ENCODE data around the gene MIER3. TPM values are rescaled to one million over a fixed set of nuclear protein-coding genes. Genes with fewer than 3 reads are reported as not detected.

The MIER3 gene, protein sequence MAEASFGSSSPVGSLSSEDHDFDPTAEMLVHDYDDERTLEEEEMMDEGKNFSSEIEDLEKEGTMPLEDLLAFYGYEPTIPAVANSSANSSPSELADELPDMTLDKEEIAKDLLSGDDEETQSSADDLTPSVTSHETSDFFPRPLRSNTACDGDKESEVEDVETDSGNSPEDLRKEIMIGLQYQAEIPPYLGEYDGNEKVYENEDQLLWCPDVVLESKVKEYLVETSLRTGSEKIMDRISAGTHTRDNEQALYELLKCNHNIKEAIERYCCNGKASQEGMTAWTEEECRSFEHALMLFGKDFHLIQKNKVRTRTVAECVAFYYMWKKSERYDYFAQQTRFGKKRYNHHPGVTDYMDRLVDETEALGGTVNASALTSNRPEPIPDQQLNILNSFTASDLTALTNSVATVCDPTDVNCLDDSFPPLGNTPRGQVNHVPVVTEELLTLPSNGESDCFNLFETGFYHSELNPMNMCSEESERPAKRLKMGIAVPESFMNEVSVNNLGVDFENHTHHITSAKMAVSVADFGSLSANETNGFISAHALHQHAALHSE
- total RNA-seq: 18.4 and 19.5 TPM in 2 replicates

DNA sequence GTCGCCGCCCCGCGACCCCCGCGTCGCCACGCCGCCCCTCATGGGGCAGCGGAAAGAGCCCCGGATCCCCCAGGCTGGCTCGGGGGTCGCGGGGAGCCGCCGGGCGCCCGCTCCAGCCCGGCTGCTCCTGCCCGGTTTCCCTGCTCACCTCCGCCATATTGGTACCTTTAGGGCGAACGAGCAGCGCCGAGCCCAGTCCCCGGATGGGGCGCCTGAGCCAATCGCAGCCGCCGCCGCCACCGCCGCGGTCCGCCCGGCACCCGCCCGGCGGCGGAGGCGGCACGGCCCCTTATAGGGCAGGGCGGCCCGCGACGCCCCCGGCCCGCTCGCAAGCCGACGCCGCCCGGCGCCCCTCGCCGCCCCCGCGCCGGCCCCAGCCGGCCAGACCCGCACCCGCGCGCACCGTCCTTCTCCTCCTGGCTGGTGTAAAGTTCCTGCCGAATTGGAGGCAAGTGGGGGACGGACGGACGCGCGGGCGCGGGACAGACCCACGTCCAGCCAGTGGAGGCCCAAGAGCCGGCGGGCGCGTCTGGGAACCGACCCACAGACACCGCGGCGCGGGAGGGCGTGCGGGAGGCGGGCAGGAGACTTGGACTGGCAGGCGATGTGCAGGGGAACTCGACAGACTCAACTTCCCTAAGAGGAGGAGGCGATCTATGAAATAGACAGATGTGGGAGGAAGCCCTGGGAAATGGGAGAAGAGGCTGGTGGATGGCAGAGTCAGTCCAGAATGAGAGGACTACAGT lies at the start of gene MIER3:
Gene MIER3, minus strand, starts transcription at position 178 of the 746 bp plus-strand sequence. Its CDS starts 21 bp downstream, at position 157.

DNA sequence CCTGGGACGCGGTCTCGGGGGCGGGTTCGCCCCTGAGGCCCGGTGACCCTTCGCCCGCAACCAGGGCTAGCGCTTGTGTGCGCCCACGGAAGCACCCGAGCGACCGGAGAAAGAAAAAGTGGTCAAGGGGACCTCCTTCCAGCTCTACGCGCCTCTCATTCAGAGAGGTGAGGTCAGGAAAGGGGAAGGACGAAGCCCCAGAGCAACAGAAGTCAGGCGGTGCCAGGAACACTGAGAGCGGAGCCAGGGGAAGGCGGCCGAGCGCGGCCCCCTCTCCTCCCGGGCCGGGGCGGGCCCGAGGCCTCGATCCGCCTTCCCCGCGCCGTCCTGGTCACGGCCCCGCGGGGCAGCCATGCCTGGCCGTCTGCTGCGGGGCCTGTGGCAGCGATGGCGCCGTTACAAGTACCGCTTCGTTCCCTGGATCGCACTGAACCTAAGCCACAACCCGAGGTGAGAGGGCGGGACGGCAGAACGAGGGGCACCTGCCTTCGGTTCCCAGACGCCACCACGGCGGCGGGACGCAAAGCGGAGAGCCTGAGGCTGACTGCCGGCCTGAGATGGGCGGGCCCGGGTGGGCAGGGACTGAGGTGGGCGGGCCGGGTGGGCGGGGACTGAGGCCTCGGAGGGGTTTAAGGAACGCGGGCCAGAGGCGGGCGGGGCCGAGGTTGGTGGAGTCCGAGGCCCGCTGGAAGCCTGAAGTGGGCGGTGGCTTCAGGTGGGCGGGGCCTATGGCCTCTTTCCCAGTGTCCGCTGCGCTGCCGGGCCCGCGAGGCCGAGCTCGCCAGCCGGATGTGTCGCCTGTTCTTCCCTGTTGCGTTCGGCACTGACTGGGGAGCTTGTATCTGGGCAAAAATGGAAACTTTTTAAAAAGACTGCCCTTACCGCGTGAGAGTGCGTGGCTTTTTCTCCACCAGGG lies 42.4 kb downstream of the MIER3 start, which contains the start of gene SETD9:
Gene SETD9, plus strand, starts transcription at position 303 of the 916 bp plus-strand sequence. Its CDS starts 50 bp downstream, at position 353.

Other genes starting within 250 kb of the MIER3 start
- 4.0 and 4.8 TPM in 2 replicates for gene MAP3K1, start 136.6 kb downstream of the MIER3 start, total RNA-seq
- gene SETD9, start 42.5 kb downstream of the MIER3 start, total RNA-seq: 8.2 and 13.3 TPM in 2 replicates
- 78.4 and 80.3 TPM in 2 replicates for gene GPBP1, start 221.9 kb upstream of the MIER3 start, total RNA-seq

All from uterine smooth muscle cell (primary cell).